ENCODE measurements around the gene MOGAT3.

Gene MOGAT3

GRCh38 chr7:101200862-101201599, at the start of gene MOGAT3:
Gene MOGAT3, minus strand, starts transcription at chr7:101201036. Its CDS starts 182 bp downstream, at chr7:101200854.
- TF ChIP-seq, protein P1, sequence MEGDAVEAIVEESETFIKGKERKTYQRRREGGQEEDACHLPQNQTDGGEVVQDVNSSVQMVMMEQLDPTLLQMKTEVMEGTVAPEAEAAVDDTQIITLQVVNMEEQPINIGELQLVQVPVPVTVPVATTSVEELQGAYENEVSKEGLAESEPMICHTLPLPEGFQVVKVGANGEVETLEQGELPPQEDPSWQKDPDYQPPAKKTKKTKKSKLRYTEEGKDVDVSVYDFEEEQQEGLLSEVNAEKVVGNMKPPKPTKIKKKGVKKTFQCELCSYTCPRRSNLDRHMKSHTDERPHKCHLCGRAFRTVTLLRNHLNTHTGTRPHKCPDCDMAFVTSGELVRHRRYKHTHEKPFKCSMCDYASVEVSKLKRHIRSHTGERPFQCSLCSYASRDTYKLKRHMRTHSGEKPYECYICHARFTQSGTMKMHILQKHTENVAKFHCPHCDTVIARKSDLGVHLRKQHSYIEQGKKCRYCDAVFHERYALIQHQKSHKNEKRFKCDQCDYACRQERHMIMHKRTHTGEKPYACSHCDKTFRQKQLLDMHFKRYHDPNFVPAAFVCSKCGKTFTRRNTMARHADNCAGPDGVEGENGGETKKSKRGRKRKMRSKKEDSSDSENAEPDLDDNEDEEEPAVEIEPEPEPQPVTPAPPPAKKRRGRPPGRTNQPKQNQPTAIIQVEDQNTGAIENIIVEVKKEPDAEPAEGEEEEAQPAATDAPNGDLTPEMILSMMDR (IDR thresholded peaks at IDR 0.05; ENCODE audit: control insufficient read depth, insufficient read depth, low read depth, low read length, missing control alignments): no peak
- DNase-seq (ENCODE audit: low read depth): no peak
- H3K4me3 ChIP-seq (ENCODE audit: control insufficient read depth, low read depth, low read length): no peak within 1 kb of the TSS; the same call in 1 of the 2 replicates

GRCh38 chr7:101250324-101250723, 49.5 kb upstream of the MOGAT3 start:
- TF ChIP-seq, protein P1 (IDR thresholded peaks at IDR 0.05; ENCODE audit: control insufficient read depth, insufficient read depth, low read depth, low read length, missing control alignments): no peak
- H3K4me3 ChIP-seq (ENCODE audit: control insufficient read depth, low read depth, low read length): no peak overlapping the region
- DNase-seq (ENCODE audit: low read depth): no peak

DNA sequence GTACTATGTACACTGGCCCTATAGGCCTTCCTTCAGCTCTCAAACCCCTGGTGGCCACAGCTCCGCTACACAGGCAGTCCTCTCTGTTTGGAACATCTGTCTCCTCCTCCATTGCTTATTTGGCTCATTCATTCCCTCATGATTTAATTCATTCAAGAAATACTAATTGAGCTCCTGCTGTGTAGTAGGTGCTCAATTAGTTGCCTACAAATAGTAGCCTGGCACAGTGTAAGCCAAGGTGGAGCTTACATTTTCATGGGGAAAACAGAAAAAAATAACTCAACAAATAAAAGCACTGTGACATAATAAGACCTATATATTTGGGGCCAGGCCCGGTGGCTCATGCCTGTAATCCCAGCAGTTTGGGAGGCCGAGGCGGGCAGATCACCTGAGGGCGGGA, 47.4 kb upstream of the MOGAT3 start:
- H3K4me3 ChIP-seq (ENCODE audit: control insufficient read depth, low read depth, low read length): no peak overlapping the region
- TF ChIP-seq, protein P1 (IDR thresholded peaks at IDR 0.05; ENCODE audit: control insufficient read depth, insufficient read depth, low read depth, low read length, missing control alignments): no peak
- DNase-seq (ENCODE audit: low read depth): no peak

DNA sequence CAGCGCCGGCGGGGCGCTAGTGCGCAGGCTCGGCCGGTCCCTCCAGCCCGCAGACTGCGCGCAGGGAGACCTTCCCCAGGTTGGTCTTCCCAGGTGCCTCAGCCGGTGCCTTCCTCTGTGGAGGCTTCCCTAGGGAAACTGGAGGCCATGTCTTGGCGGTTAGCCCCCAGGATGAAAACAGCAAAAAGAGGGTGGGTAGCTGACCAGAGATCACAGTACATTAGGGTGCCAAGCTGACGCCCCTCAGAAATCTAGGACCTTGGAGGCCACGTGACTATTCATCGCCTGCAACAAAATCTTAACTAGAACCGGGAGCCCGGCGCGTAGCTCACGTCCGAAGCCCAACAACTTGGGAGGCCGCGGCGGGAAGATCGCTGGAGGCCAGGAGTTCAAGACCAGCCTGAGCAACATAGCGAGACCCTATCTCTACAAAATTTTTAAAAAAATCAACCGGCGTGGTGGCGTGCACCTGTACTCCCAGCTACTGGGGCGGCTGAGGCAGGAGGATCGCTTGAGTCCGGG, 44.4 kb upstream of the MOGAT3 start:
- peak overlapping the region; percentile 98 for H3K4me3 ChIP-seq (ENCODE audit: control insufficient read depth, low read depth, low read length)
- DNase-seq (ENCODE audit: low read depth): no peak
- TF ChIP-seq, protein P1 (IDR thresholded peaks at IDR 0.05; ENCODE audit: control insufficient read depth, insufficient read depth, low read depth, low read length, missing control alignments): no peak

DNA sequence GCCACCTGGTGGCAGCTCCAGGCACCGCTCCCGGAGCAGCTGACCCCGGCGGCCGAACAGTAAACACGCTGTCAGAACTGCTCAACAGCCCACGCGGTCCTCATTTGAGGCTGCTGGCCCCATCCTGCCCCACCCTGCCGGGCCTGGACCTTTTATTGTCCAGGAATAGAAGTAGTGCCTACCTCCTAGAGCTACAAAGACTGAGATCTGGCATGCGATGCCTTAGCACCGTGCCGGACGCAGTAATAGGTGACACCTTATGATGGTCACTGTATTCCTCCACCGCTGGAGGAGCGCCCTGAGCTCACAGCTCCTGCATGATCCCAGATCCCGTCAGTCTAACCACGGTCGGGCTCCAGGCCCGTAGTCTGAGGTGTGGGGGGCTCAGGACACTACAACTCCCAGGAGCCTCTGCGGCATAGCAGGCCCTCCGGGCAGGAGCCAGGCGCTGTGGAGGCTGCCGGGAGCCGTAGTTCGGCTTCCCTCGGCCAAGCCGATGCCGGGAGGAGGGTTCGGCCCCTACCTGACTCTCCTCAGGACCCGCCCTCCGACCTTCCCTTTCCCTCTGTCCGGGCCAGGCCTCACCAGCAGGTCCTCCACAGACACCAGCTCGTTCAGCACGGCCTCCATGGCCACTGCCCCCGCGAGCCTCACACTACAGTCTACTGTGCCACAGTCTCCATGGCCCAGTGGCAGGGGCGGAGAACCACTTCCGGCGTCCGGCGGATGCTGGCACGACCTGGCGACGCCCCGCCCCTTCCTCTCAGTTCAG, 43.7 kb upstream of the MOGAT3 start, which contains the start of gene FIS1:
Gene FIS1 (minus strand): TSS at position 707 of the 772 bp plus-strand sequence. CDS start 77 bp downstream, at position 630.
- H3K4me3 ChIP-seq (ENCODE audit: control insufficient read depth, low read depth, low read length): peak within 1 kb of the TSS; percentile 98
- TF ChIP-seq, protein P1 (IDR thresholded peaks at IDR 0.05; ENCODE audit: control insufficient read depth, insufficient read depth, low read depth, low read length, missing control alignments): peak; percentile 93
- peak; percentile 51 for DNase-seq (ENCODE audit: low read depth)

GRCh38 chr7:101243646-101244374, 43.0 kb upstream of the MOGAT3 start:
- TF ChIP-seq, protein P1 (IDR thresholded peaks at IDR 0.05; ENCODE audit: control insufficient read depth, insufficient read depth, low read depth, low read length, missing control alignments): no peak
- H3K4me3 ChIP-seq (ENCODE audit: control insufficient read depth, low read depth, low read length): peak overlapping the region; percentile 98
- DNase-seq (ENCODE audit: low read depth): no peak
